ENCODE measurements around the gene POLR3F. TPM values are rescaled to one million over a fixed set of nuclear protein-coding genes. Genes with fewer than 3 reads are reported as not detected.
"Not testable (repeated sequence)": the region's sequence is repeated elsewhere in the genome, so short reads cannot be mapped to it uniquely, and the experiment has no call there.

Gene POLR3F
- total RNA-seq, 2 donors from 2014 or later = 2.6 to 4.9 TPM

- Histone ChIP-seq H3K4me3 (no peak overlapping the region), H3K27me3 (no peaks in the 10 kb centered on the region), H3K4me1 (no peaks in the 10 kb centered on the region), H3K9me3 (no peaks in the 10 kb centered on the region), H3K36me3 (replicated peaks in 1 of 2; ENCODE audit: insufficient read depth in 1 of 2, low read depth in 2 of 2) (peaks cover 7 to 32% of the 10 kb centered on the region in 2 donors), H3K27ac (no peak overlapping the region)
- DNase-seq (no peak), ATAC-seq (no peak)
- no peak for TF ChIP-seq CTCF (IDR thresholded peaks at IDR 0.05)
- no peak for TF ChIP-seq POLR2A (IDR thresholded peaks at IDR 0.05)
- intact Hi-C loops (cut with DNase I) = no loop called here
- 76 to 83% methylated on average over 2 of the region's 2 CpGs for WGBS, 2 donors
Measured at GRCh38 chr20:18523066-18523465, 55.9 kb downstream of the POLR3F start.

- DNase-seq = no peak
- Histone ChIP-seq H3K27ac (no peak overlapping the region), H3K4me1 (no peaks in the 10 kb centered on the region), H3K27me3 (no peaks in the 10 kb centered on the region), H3K9me3 (no peaks in the 10 kb centered on the region), H3K36me3 (replicated peaks in 1 of 2; ENCODE audit: insufficient read depth in 1 of 2, low read depth in 2 of 2) (peaks cover 7 to 46% of the 10 kb centered on the region in 2 donors), H3K4me3 (no peak overlapping the region)
- 88 to 100% methylated on average over 1 of the region's 1 CpG for WGBS, 2 donors
- TF ChIP-seq POLR2A (IDR thresholded peaks at IDR 0.05) = no peak
- no peak for TF ChIP-seq CTCF (IDR thresholded peaks at IDR 0.05)
- intact Hi-C loops (cut with DNase I) = no loop called here
- ATAC-seq = no peak
Measured at GRCh38 chr20:18524646-18525045, 57.5 kb downstream of the POLR3F start.

GRCh38 chr20:18526761-18527160 lies 59.6 kb downstream of the POLR3F start:
- DNase-seq; ATAC-seq; H3K27me3 ChIP-seq; H3K4me1 ChIP-seq; H3K27ac ChIP-seq; H3K4me3 ChIP-seq; intact Hi-C loops (cut with DNase I); H3K9me3 ChIP-seq: not testable (repeated sequence)
- 80 to 81% methylated on average over 14 of the region's 14 CpGs for WGBS, 2 donors
- peaks cover 13 to 60% of the 10 kb centered on the region in 2 donors for H3K36me3 ChIP-seq (replicated peaks in 1 of 2; ENCODE audit: insufficient read depth in 1 of 2, low read depth in 2 of 2)

GRCh38 chr20:18527339-18527738 lies 60.1 kb downstream of the POLR3F start:
- intact Hi-C loops (cut with DNase I) = no loop called here
- Histone ChIP-seq H3K27ac (no peak overlapping the region), H3K9me3 (no peaks in the 10 kb centered on the region), H3K27me3 (no peaks in the 10 kb centered on the region), H3K4me3 (no peak overlapping the region), H3K36me3 (replicated peaks in 1 of 2; ENCODE audit: insufficient read depth in 1 of 2, low read depth in 2 of 2) (peaks cover 13 to 61% of the 10 kb centered on the region in 2 donors), H3K4me1 (no peaks in the 10 kb centered on the region)
- ATAC-seq = no peak
- TF ChIP-seq POLR2A (IDR thresholded peaks at IDR 0.05) = no peak
- no peak for DNase-seq
- WGBS, 2 donors = 87 to 91% methylated on average over 2 of the region's 2 CpGs

- no peak overlapping the region for H3K27ac ChIP-seq
- 87 to 94% methylated on average over 2 of the region's 2 CpGs for WGBS, 2 donors
- peaks cover 15 to 62% of the 10 kb centered on the region in 2 donors for H3K36me3 ChIP-seq (replicated peaks in 1 of 2; ENCODE audit: insufficient read depth in 1 of 2, low read depth in 2 of 2)
- H3K4me3 ChIP-seq = no peak overlapping the region
- H3K4me1 ChIP-seq = no peaks in the 10 kb centered on the region
- DNase-seq = no peak
- intact Hi-C loops (cut with DNase I) = no loop called here
- no peaks in the 10 kb centered on the region for H3K9me3 ChIP-seq
- no peak for ATAC-seq
- TF ChIP-seq POLR2A (IDR thresholded peaks at IDR 0.05) (no peak), CTCF (IDR thresholded peaks at IDR 0.05) (no peak)
- no peaks in the 10 kb centered on the region for H3K27me3 ChIP-seq
Measured at GRCh38 chr20:18527836-18528235, 60.6 kb downstream of the POLR3F start.

- TF ChIP-seq POLR2A (IDR thresholded peaks at IDR 0.05) = no peak
- no peak for TF ChIP-seq CTCF (IDR thresholded peaks at IDR 0.05)
- intact Hi-C loops (cut with DNase I) = no loop called here
- Histone ChIP-seq H3K27me3 (no peaks in the 10 kb centered on the region), H3K36me3 (replicated peaks in 1 of 2; ENCODE audit: insufficient read depth in 1 of 2, low read depth in 2 of 2) (peaks cover 17 to 67% of the 10 kb centered on the region in 2 donors), H3K4me3 (no peak overlapping the region), H3K4me1 (no peaks in the 10 kb centered on the region), H3K27ac (no peak overlapping the region), H3K9me3 (no peaks in the 10 kb centered on the region)
- ATAC-seq (no peak), DNase-seq (no peak)
Measured at GRCh38 chr20:18529041-18529440, 61.9 kb downstream of the POLR3F start.

Data from body of pancreas (tissue), 4 donors.